K562 (cell line): ENCODE data around the gene RUNX1. TPM values are rescaled to one million over a fixed set of nuclear protein-coding genes. Genes with fewer than 3 reads are reported as not detected.

Experiments
- ATAC-seq: fragments of 200-7000 bp; cut with Tn5 transposase; 3 replicates; pipeline ENCODE4 v1.9.1; 2020; ENCODE audit warnings: moderate library complexity
- BruUV-seq: library from RNA; stranded (reverse); fragments of 400-500 nt; replicated peaks from 2 replicates; lab custom pipeline; 2021; lab: Mats Ljungman, UMichigan
- CTCF ChIA-PET: fragments of 300-600 bp; formaldehyde crosslinking; extraction: SDS; loops from one replicate; lab custom pipeline; 2021; ENCODE audit warnings: low intra/inter-chr PET ratio; lab: Yijun Ruan, JAX
- POLR2A ChIA-PET: fragments of 300-600, 350-650 bp; sonication (Branson Sonifier 250); formaldehyde crosslinking; extraction: SDS; loops from one replicate; lab custom pipeline; 2021; ENCODE audit warnings: antibody characterized with exemption, inconsistent platforms; lab: Yijun Ruan, JAX
- DNase-seq, 4 experiments: peaks; one replicate each; pipeline versions ENCODE4 v3.0.0 to v3.0.0-alpha.2; 2011 to 2018; ENCODE audit warnings: low spot score in 3 of 4, mixed read lengths in 3 of 4; ENCODE audit errors: extremely low read depth in 1 of 4
- FAIRE-seq: peaks from 2 replicates; lab custom pipeline; 2011; peaks lifted over from hg19 to GRCh38; lab: Jason Lieb, UNC
- H2AFZ ChIP-seq: 2 replicates; pipeline ENCODE4 v1.6.0; 2011; ENCODE audit warnings: low read depth, low read length, control low read depth, inconsistent platforms
- H3K27ac ChIP-seq: fragments of 200-600 bp; 3 replicates; pipeline ENCODE4 v1.8.0; 2011; ENCODE audit warnings: low read depth, mild to moderate bottlenecking, control low read depth, inconsistent platforms, low read length, moderate library complexity, mixed read lengths; ENCODE audit errors: extremely low read depth
- H3K27me3 ChIP-seq, 2 experiments: fragments of 300-600 bp in 1 of 2; 2 replicates in 1 of 2; 3 replicates in 1 of 2; pipeline versions ENCODE4 v1.6.0 to v1.8.0; 2011; ENCODE audit warnings: inconsistent platforms in 2 of 2, low read length in 2 of 2, mild to moderate bottlenecking in 1 of 2, mixed read lengths in 1 of 2, moderate library complexity in 1 of 2; ENCODE audit not compliant: control insufficient read depth in 2 of 2, insufficient read depth in 2 of 2
- H3K36me3 ChIP-seq: fragments of 300-600 bp; 3 replicates; pipeline ENCODE4 v1.8.0; 2011; ENCODE audit warnings: mild to moderate bottlenecking, low read length, inconsistent platforms; ENCODE audit not compliant: control insufficient read depth, insufficient read depth
- H3K4me1 ChIP-seq, 2 experiments: fragments of 200-600 bp in 1 of 2; replicated peaks in 1 of 2; 2 replicates in 1 of 2; 3 replicates in 1 of 2; pipeline versions ENCODE4 v1.5.1 to v1.8.0; 2011; ENCODE audit warnings: inconsistent platforms in 2 of 2, low read length in 2 of 2, mild to moderate bottlenecking in 1 of 2, mixed read lengths in 1 of 2, moderate library complexity in 1 of 2; ENCODE audit not compliant: control insufficient read depth in 2 of 2, insufficient read depth in 2 of 2
- H3K4me2 ChIP-seq: 2 replicates; pipeline ENCODE4 v1.6.1; 2011; ENCODE audit warnings: low read length, control low read depth, inconsistent platforms, mixed read lengths; ENCODE audit not compliant: insufficient read depth
- H3K4me3 ChIP-seq: fragments of 200-600 bp; sonication (generic), shearing (Covaris generic); 2 replicates; pipeline ENCODE4 v1.5.1; 2016; ENCODE audit warnings: control low read depth, inconsistent platforms
- H3K79me2 ChIP-seq: fragments of 200-600 bp; 3 replicates; pipeline ENCODE4 v1.8.0; 2011; ENCODE audit warnings: low read length, inconsistent platforms; ENCODE audit not compliant: control insufficient read depth, insufficient read depth
- H3K9ac ChIP-seq, 2 experiments: 2 replicates each; pipeline versions ENCODE4 v1.6.0 to v1.6.1; 2011; ENCODE audit warnings: low read depth in 2 of 2, low read length in 2 of 2, control low read depth in 1 of 2, inconsistent platforms in 1 of 2, mild to moderate bottlenecking in 1 of 2, mixed read lengths in 1 of 2; ENCODE audit not compliant: insufficient read depth in 1 of 2
- H3K9me1 ChIP-seq: one replicate; pipeline ENCODE4 v1.6.0; 2011; ENCODE audit warnings: inconsistent platforms, mild to moderate bottlenecking, low read length, moderate library complexity; ENCODE audit not compliant: control insufficient read depth, insufficient read depth
- H3K9me3 ChIP-seq: replicated peaks from 2 replicates; pipeline ENCODE4 v1.5.1; 2011; ENCODE audit warnings: low read depth, low read length, inconsistent platforms; ENCODE audit not compliant: control insufficient read depth, insufficient read depth
- H4K20me1 ChIP-seq: replicated peaks from 2 replicates; pipeline ENCODE4 v1.6.1; 2011; ENCODE audit warnings: low read length, inconsistent platforms, mixed read lengths; ENCODE audit not compliant: control insufficient read depth, insufficient read depth
- ARHGAP35 ChIP-seq: fragments of 450-650 bp; IDR thresholded peaks from 2 replicates; pipeline ENCODE4 v1.6.1; 2018; ENCODE audit not compliant: partially characterized antibody
- BMI1 ChIP-seq: fragments of 150-350 bp; IDR thresholded peaks from 2 replicates; pipeline ENCODE4 v1.6.1; 2014; ENCODE audit warnings: low read length
- BRF1 ChIP-seq: IDR thresholded peaks from 3 replicates; pipeline ENCODE4 v1.6.1; 2011; ENCODE audit warnings: borderline replicate concordance, mild to moderate bottlenecking; ENCODE audit not compliant: insufficient read length; ENCODE audit errors: extremely low read depth
- CBX1 ChIP-seq: sonication (generic); IDR thresholded peaks from 2 replicates; pipeline ENCODE4 v1.6.1; 2016; ENCODE audit warnings: antibody characterized with exemption, low read depth, mild to moderate bottlenecking
- COPS2 ChIP-seq: fragments of 450-650 bp; conservative IDR thresholded peaks from 2 replicates; pipeline ENCODE4 v1.6.1; 2016; ENCODE audit warnings: mild to moderate bottlenecking, moderate library complexity
- ELK1 ChIP-seq: sonication (generic); formaldehyde crosslinking; IDR thresholded peaks from 2 replicates; pipeline ENCODE4 v1.8.1; 2022; ENCODE audit warnings: missing genetic modification reagents
- EP300 ChIP-seq: IDR thresholded peaks from 2 replicates; pipeline ENCODE4 v1.6.1; 2012; ENCODE audit warnings: low read length, improper control_type of control experiment
- KLF6 ChIP-seq: fragments of 250-450 bp; sonication (Bioruptor Pico); IDR thresholded peaks from 2 replicates; pipeline ENCODE4 v1.4.0; 2020; ENCODE audit warnings: mild to moderate bottlenecking, moderate library complexity, borderline replicate concordance
- MAFG ChIP-seq: fragments of 450-650 bp; conservative IDR thresholded peaks from 2 replicates; pipeline ENCODE4 v1.6.1; 2016; ENCODE audit warnings: missing genetic modification characterization, missing compliant biosample characterization
- MEIS2 ChIP-seq: fragments of 450-650 bp; IDR thresholded peaks from 2 replicates; pipeline ENCODE4 v1.6.1; 2014; ENCODE audit warnings: mild to moderate bottlenecking; ENCODE audit not compliant: partially characterized antibody
- NR2C1 ChIP-seq, 2 experiments: fragments of 450-650 bp; IDR thresholded peaks; 2 replicates each; pipeline ENCODE4 v1.6.1; 2017; ENCODE audit warnings: mild to moderate bottlenecking in 2 of 2, antibody characterized with exemption in 1 of 2, inconsistent platforms in 1 of 2, missing compliant biosample characterization in 1 of 2, missing genetic modification characterization in 1 of 2
- SUPT5H ChIP-seq: fragments of 450-650 bp; IDR thresholded peaks from 2 replicates; pipeline ENCODE4 v1.6.1; 2016
- ZNF124 ChIP-seq: sonication (generic); formaldehyde crosslinking; IDR thresholded peaks from 2 replicates; pipeline ENCODE4 v1.8.1; 2022; ENCODE audit warnings: missing genetic modification reagents
- ZNF384 ChIP-seq: IDR thresholded peaks from 2 replicates; pipeline ENCODE4 v1.6.1; 2012; ENCODE audit warnings: low read depth, low read length, improper control_type of control experiment
- ZNF696 ChIP-seq: fragments of 250-450 bp; sonication (Bioruptor Pico); conservative IDR thresholded peaks from 2 replicates; pipeline ENCODE4 v1.4.0; 2020; ENCODE audit warnings: mild to moderate bottlenecking, moderate library complexity
- ZNF717 ChIP-seq: fragments of 250-450 bp; sonication (Bioruptor Pico); IDR thresholded peaks from 2 replicates; pipeline ENCODE4 v1.5.0; 2021
- WGBS: fragments of 100-300 bp; shearing (Covaris generic); methylation state at CpG from one replicate; pipeline ENCODE4 v1.1.6; 2016; ENCODE audit warnings: low coverage, mixed read lengths; ENCODE audit not compliant: insufficient coverage; ENCODE audit errors: missing lambda C conversion rate; 5-methylcytosine and 5-hydroxymethylcytosine counted together
- in situ Hi-C: fragments of 300-500 bp; cut with MboI; formaldehyde crosslinking; loops from 4 replicates; pipeline ENCODE4 v1.15.0; 2018; ENCODE audit warnings: inconsistent platforms, mixed read lengths
- intact Hi-C: fragments of 100-400 bp; cut with micrococcal nuclease; formaldehyde crosslinking; loops from 2 replicates; pipeline ENCODE4 v1.14.2; 2022
- polyA plus RNA-seq, 8 experiments: library from polyadenylated mRNA; depleted of rRNA in 4 of 8; stranded (reverse) in 5 of 8; unstranded in 3 of 8; fragments of >200 nt; fragmentation: Nextera tagmentation in 2 of 8; fragmentation: Illumina TruSeq in 1 of 8; extraction: Ambion mirVana in 2 of 8; extraction: Trizol in 1 of 8; gene quantifications; 2 replicates each; pipeline versions ENCODE4 v1.2.1 to v1.2.3, GENCODE V29; 2011 to 2014; ENCODE audit warnings: inconsistent platforms in 1 of 8, missing spikeins in 1 of 8
- total RNA-seq, 7 experiments: library from RNA; depleted of rRNA in 6 of 7; stranded (reverse); fragments of >200 nt in 6 of 7; fragmentation: Illumina TruSeq in 2 of 7; extraction: Trizol in 2 of 7; gene quantifications; 2 replicates each; pipeline versions ENCODE4 v1.2.1 to v1.2.3, GENCODE V29; 2011 to 2021; ENCODE audit warnings: low replicate concordance in 1 of 7
- TF ChIP-seq, protein P1 (sequence below): sonication (generic); formaldehyde crosslinking; IDR thresholded peaks from 2 replicates; pipeline ENCODE4 v1.9.0; 2022; ENCODE audit warnings: mild to moderate bottlenecking, missing genetic modification reagents
- TF ChIP-seq, protein P2 (sequence below): fragments of 250-450 bp; sonication (Bioruptor Pico); IDR thresholded peaks from 2 replicates; pipeline ENCODE4 v1.5.1; 2021; ENCODE audit warnings: mild to moderate bottlenecking

Gene RUNX1
- total and polyA plus RNA-seq, 9 of the 15 experiments (the other 6 are each of a cell fraction or from before 2014, with no cell fraction given), result 2.2 to 68.6 (median 17.8) TPM

DNA sequence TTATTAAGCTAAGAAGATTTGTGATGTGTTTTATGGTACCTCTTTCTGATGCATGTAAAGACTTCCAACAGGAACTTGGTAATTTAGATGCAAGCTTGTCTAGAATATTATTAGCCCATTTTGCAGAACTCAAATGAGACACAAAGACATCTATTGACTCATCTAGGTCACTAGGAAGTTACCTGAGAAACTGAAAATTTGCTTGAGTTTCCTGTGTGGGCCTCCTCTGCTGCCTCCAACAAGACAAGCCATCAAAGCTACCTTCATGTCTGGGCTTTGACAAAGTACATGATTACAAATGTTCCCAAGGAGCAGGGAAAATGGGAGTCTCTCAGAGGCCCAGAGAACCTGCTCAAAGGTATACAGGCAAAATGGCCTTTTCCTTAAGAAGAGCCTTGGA lies 5.6 kb downstream of the RUNX1 start (continued):
- TF ChIP-seq, protein P1, sequence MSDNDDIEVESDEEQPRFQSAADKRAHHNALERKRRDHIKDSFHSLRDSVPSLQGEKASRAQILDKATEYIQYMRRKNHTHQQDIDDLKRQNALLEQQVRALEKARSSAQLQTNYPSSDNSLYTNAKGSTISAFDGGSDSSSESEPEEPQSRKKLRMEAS, result no peak
- no peak for TF ChIP-seq ARHGAP35
- TF ChIP-seq ZNF696 (CRISPR knock-in tag), result no peak
- TF ChIP-seq NR2C1 (IDR thresholded peaks at IDR 0.05), result no peak
- TF ChIP-seq NR2C1 (tag; IDR thresholded peaks at IDR 0.05), result no peak

DNA sequence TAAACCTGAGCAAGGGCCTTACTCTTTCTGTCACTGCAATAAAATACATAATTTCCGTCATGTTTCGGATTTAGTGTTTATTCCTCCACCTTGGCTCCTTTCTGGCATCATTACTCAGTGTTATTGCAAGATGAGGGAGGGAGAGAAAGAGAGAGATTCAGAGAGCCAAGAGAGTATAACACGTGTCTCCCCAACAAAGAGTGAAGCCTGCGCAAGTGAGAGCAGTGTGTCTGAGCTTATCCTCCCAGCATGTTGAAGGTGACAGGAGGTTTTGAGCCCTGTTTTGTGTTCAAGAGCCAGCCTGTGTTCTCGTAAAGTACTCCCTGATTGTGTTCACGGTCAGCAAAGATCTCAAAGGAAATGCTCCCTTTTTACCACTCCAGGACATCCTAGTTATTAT lies 6.3 kb downstream of the RUNX1 start:
- FAIRE-seq (no peak), DNase-seq (no peak), ATAC-seq (no peak)
- no TSS peak for BruUV-seq
- Histone ChIP-seq H3K27me3 (no peaks in the 10 kb centered on the region; a peak in 1 of 5 replicates), H3K9me1 (no peaks in the 10 kb centered on the region), H2AFZ (peak overlapping the region; percentile 20), H4K20me1 (no peaks in the 10 kb centered on the region), H3K79me2 (peaks cover 21% of the 10 kb centered on the region), H3K4me3 (no peak overlapping the region), H3K4me1 (peaks cover 0 to 32% of the 10 kb centered on the region in 2 experiments; a peak in 4 of 5 replicates), H3K9me3 (no peaks in the 10 kb centered on the region), H3K9ac (no peak overlapping the region), H3K4me2 (no peak overlapping the region), H3K36me3 (peaks cover 5% of the 10 kb centered on the region; the same call in 1 of the 3 replicates), H3K27ac (no peak overlapping the region)
- TF ChIP-seq ZNF717 (CRISPR knock-in tag) (no peak), MEIS2 (no peak), CBX1 (no peak), COPS2 (no peak), ELK1 (CRISPR knock-in tag) (no peak), EP300 (no peak), MAFG (tag) (no peak), BRF1 (no peak), SUPT5H (no peak), ZNF384 (no peak), ZNF124 (CRISPR knock-in tag) (no peak), BMI1 (no peak), KLF6 (no peak)
- TF ChIP-seq, protein P2, sequence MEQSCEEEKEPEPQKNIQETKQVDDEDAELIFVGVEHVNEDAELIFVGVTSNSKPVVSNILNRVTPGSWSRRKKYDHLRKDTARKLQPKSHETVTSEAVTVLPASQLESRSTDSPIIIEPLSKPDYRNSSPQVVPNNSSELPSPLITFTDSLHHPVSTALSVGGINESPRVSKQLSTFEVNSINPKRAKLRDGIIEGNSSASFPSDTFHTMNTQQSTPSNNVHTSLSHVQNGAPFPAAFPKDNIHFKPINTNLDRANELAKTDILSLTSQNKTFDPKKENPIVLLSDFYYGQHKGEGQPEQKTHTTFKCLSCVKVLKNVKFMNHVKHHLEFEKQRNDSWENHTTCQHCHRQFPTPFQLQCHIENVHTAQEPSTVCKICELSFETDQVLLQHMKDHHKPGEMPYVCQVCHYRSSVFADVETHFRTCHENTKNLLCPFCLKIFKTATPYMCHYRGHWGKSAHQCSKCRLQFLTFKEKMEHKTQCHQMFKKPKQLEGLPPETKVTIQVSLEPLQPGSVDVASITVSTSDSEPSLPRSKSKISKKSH (CRISPR knock-in tag), result no peak
- intact Hi-C loops, result no loop called here
- in situ Hi-C loops, result no loop called here
- WGBS, result 88% methylated on average over 6 of the region's 6 CpGs
- POLR2A ChIA-PET, result interaction anchor here (0.7 to 1.5 kb wide), 5 partner anchors 9 to 155 kb away, joined by 3 to 6 read pairs (median 3); no protein-coding TSS in a partner anchor
- CTCF ChIA-PET, result no interaction called here
